ENCODE data around the gene DGAT2L6. TPM values are rescaled to one million over a fixed set of nuclear protein-coding genes. Genes with fewer than 3 reads are reported as not detected.
A peak's percentile ranks its signal among the peaks of the same experiment; 100 is the strongest.

DGAT2L6 gene
- total RNA-seq (2021) (not detected in 3 replicates), Bru-seq, nascent RNA (percentile 2 among the genes with signal in this experiment)
- long read RNA-seq, experiment 1, result 0 reads
- long read RNA-seq, experiment 2, result 0 reads
- long read RNA-seq, experiment 3, result 0 reads

- POLR2A ChIA-PET, result no interaction called here
Measured at GRCh38 chrX:70176938-70177533, at the start of gene DGAT2L6. TSS of gene DGAT2L6 (plus strand) at chrX:70177483. CDS start at chrX:70177583, 100 bp downstream.

More at GRCh38 chrX:70176938-70177533, at the start of gene DGAT2L6:
- Mint-ChIP-seq H3K9me3 (no peaks in the 10 kb centered on the region), H3K27ac (no peak within 1 kb of the TSS), H3K27me3 (ENCODE audit: low read depth) (no peaks in the 10 kb centered on the region), H3K4me1 (peaks cover 22% of the 10 kb centered on the region), H3K36me3 (no peaks in the 10 kb centered on the region), H3K4me3 (no peak within 1 kb of the TSS)
- CTCF ChIA-PET, result no interaction called here
- TF ChIP-seq RELA (CRISPR knock-in tag; IDR thresholded peaks at IDR 0.05; ENCODE audit: borderline replicate concordance) (no peak), ZMAT4 (CRISPR knock-in tag; IDR thresholded peaks at IDR 0.05) (no peak), IRF2 (CRISPR knock-in tag; IDR thresholded peaks at IDR 0.05; ENCODE audit: borderline replicate concordance, low read depth) (no peak), AFF4 (CRISPR knock-in tag; IDR thresholded peaks at IDR 0.05; ENCODE audit: borderline replicate concordance) (no peak), STAT6 (CRISPR knock-in tag; conservative IDR thresholded peaks at IDR 0.05; ENCODE audit: low read depth) (no peak), NFYB (CRISPR knock-in tag; conservative IDR thresholded peaks at IDR 0.05; ENCODE audit: low read depth) (no peak), ESRRA (CRISPR knock-in tag; IDR thresholded peaks at IDR 0.05; ENCODE audit: borderline replicate concordance) (no peak), PREB (CRISPR knock-in tag; IDR thresholded peaks at IDR 0.05; ENCODE audit: borderline replicate concordance) (no peak), FOXP1 (CRISPR knock-in tag; IDR thresholded peaks at IDR 0.05; ENCODE audit: borderline replicate concordance) (no peak), ZNF512 (CRISPR knock-in tag; IDR thresholded peaks at IDR 0.05; ENCODE audit: borderline replicate concordance) (no peak), FOXP4 (CRISPR knock-in tag; IDR thresholded peaks at IDR 0.05) (no peak), ZNF416 (CRISPR knock-in tag; IDR thresholded peaks at IDR 0.05) (no peak), NR3C1 (CRISPR knock-in tag; conservative IDR thresholded peaks at IDR 0.05; ENCODE audit: low read depth) (no peak), SOX15 (CRISPR knock-in tag; IDR thresholded peaks at IDR 0.05) (no peak), E2F5 (CRISPR knock-in tag; IDR thresholded peaks at IDR 0.05) (no peak)
- DNase-seq (ENCODE audit: low spot score) (no peak), ATAC-seq (no peak)

Measured in WTC11 (cell line).